IMR-90 (cell line): ENCODE results near the gene OSMR.

Experiments
- FOS ChIP-seq: fragments of 150-350 bp; IDR thresholded peaks from 2 replicates; pipeline ENCODE4 v1.6.1; 2016; ENCODE audit warnings: low read depth, low read length
- MAZ ChIP-seq: IDR thresholded peaks from 2 replicates; pipeline ENCODE4 v1.6.1; 2012; ENCODE audit warnings: low read depth, mild to moderate bottlenecking, low read length, improper control_type of control experiment, moderate library complexity, borderline replicate concordance
- POLR2A ChIP-seq: IDR thresholded peaks from 2 replicates; pipeline ENCODE4 v1.6.1; 2012; ENCODE audit warnings: mild to moderate bottlenecking, low read depth, low read length
- RAD21 ChIP-seq: IDR thresholded peaks from 2 replicates; pipeline ENCODE4 v1.6.1; 2012; ENCODE audit warnings: low read length, improper control_type of control experiment
- RCOR1 ChIP-seq: IDR thresholded peaks from 2 replicates; pipeline ENCODE4 v1.6.1; 2012; ENCODE audit warnings: mild to moderate bottlenecking, low read length, improper control_type of control experiment; ENCODE audit not compliant: insufficient replicate concordance
- TF ChIP-seq, protein P1 (sequence below): conservative IDR thresholded peaks from 2 replicates; pipeline ENCODE4 v1.5.1; 2012; ENCODE audit warnings: mild to moderate bottlenecking, low read depth, low read length, improper control_type of control experiment

DNA sequence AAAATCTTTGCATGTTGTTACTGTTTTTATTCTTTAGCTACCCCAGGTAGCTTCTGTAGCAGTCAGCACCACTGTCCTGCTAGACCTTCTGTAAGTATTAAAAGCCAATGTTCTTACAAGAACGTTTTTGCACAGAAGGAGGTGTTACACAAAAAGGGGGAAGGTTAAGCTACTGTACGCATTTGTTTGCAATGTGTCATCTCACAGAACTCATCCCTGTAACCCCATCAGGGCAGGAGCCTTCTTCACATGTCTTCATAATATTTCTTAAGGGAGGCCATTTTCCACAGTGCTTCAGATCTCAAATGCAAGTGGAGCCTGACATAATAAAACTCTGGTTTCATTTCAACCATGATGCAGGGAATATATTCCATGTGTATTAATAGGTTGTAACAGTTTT, 67.9 kb downstream of the OSMR start:
- TF ChIP-seq, protein P1, sequence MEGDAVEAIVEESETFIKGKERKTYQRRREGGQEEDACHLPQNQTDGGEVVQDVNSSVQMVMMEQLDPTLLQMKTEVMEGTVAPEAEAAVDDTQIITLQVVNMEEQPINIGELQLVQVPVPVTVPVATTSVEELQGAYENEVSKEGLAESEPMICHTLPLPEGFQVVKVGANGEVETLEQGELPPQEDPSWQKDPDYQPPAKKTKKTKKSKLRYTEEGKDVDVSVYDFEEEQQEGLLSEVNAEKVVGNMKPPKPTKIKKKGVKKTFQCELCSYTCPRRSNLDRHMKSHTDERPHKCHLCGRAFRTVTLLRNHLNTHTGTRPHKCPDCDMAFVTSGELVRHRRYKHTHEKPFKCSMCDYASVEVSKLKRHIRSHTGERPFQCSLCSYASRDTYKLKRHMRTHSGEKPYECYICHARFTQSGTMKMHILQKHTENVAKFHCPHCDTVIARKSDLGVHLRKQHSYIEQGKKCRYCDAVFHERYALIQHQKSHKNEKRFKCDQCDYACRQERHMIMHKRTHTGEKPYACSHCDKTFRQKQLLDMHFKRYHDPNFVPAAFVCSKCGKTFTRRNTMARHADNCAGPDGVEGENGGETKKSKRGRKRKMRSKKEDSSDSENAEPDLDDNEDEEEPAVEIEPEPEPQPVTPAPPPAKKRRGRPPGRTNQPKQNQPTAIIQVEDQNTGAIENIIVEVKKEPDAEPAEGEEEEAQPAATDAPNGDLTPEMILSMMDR = no peak
- TF ChIP-seq RCOR1 (no peak), FOS (no peak), POLR2A (no peak), RAD21 (no peak), MAZ (no peak)
